H54 (cell line): ENCODE measurements around the gene RPS6KA4.

Experiments used
- DNase-seq: peaks from one replicate; pipeline ENCODE4 v3.0.0; 2011; ENCODE audit warnings: low spot score, mixed read lengths; ENCODE audit not compliant: insufficient read length
- FAIRE-seq: peaks from 3 replicates; lab custom pipeline; 2011; peaks lifted over from hg19 to GRCh38; lab: Jason Lieb, UNC
- POLR2A ChIP-seq: IDR thresholded peaks from 2 replicates; pipeline ENCODE4 v1.6.1; 2011; ENCODE audit warnings: low read depth, mild to moderate bottlenecking, low read length

RPS6KA4 gene

DNA sequence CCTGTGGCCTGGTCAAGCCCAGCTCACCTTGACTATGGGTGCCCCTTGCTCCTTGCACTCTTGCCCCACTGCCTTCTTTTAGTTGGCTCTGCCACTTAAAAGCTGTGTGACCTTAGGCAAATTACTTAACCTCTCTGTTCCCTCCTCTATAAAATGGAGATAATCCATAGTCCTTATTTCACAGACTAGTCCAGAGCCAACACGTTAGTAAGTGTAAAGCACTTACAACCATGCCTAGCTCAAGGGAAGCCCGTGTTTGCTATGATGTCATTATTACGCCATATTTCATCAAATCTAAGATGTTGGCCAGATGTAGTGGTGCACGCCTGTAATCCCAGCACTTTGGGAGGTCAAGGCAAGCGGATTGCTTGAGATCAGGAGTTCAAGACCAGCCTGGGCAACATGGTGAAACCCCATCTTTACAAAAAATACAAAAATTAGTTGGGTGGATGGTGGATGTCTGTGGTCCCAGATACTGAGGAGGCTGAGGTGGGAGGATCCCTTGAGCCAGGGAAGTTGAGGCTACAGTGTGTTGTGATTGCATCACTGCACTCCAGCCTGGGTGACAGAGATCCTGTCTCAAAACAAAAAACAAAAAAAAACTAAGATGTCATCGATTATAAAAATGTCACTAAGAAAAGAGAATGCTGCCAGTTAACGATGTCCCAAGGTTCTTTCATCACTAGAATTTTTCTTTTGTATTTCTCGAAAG, 21.3 kb upstream of the RPS6KA4 start:
- TF ChIP-seq POLR2A, result no peak
- DNase-seq, result no peak

DNA sequence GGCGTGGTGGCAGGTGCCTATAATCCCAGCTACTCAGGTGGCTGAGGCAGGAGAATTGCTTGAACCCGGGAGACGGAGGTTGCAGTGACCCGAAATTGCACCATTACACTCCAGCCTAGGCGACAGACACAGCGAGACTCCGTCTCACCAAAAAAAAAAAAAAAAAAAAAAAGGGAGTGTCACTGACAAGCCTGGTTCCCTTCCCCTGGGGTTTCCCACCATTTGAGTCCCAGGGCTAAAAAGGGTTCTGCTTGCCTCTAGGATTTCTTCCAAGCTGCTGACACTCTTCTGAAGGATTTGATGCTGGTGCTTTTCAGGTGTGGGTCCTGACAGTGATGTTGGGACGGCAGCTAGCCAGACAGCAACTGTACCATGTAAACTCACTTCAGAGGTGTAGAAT, 20.2 kb upstream of the RPS6KA4 start:
- no peak for DNase-seq
- no peak for TF ChIP-seq POLR2A
- no peak for FAIRE-seq

More for the DNA sequence above, 21.3 kb upstream of the RPS6KA4 start:
- no peak for FAIRE-seq

DNA sequence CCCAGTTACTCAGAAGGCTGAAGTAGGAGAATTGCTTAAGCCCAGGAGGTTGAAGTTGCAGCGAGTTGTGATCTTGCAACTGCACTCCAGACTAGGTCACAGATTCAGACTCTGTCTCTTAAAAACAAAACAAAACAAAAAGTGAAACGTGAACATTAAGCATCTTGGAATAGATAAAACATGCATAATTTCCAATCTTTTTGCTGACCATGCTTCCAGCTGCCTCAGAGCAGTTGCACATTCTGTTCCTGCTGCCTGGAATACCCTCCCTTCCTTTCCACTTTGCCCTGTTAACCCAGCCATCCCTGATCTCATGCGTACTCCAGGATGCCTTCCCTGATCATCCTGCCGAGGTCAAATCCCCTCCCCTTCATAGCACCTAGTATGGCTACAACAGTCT, 19.7 kb upstream of the RPS6KA4 start:
- FAIRE-seq (no peak), DNase-seq (no peak)
- no peak for TF ChIP-seq POLR2A

DNA sequence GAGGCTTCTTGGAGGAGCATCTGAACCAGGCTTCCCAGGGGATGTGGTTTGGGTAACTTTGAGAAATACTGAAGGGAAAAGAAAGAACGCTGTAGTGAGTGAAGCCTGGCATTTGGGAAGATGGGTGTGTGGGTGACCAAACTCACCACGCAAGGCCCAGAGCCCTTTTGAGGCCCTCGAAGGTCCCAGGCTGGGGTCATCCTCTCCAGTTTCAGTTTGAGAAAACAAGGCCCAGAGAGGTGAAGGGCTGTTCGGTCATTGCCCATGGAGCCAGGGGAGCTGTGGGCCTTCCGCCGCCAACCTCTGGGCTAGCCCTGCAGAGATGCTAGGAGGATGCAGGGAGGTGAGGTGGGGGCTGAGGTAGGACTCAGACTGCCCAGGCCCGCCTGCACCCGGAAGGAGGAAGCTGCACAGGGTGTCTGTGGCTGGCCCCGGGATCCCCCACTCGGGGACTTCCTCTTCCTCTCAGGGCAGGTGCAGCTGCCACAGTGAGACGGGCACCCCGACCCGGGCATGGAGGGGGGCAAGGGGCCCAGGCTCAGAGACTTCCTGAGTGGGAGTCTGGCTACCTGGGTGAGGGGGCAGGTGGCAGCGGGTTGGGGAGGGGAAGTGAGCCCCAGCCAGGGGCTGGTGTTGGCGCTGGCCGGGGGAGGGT, 19.1 kb upstream of the RPS6KA4 start, which contains the start of gene CCDC88B:
CCDC88B (plus strand) TSS at position 451 of the 655 bp plus-strand sequence; CDS start at position 514, 63 bp downstream.
- DNase-seq (no peak), FAIRE-seq (no peak)
- TF ChIP-seq POLR2A, result no peak

DNA sequence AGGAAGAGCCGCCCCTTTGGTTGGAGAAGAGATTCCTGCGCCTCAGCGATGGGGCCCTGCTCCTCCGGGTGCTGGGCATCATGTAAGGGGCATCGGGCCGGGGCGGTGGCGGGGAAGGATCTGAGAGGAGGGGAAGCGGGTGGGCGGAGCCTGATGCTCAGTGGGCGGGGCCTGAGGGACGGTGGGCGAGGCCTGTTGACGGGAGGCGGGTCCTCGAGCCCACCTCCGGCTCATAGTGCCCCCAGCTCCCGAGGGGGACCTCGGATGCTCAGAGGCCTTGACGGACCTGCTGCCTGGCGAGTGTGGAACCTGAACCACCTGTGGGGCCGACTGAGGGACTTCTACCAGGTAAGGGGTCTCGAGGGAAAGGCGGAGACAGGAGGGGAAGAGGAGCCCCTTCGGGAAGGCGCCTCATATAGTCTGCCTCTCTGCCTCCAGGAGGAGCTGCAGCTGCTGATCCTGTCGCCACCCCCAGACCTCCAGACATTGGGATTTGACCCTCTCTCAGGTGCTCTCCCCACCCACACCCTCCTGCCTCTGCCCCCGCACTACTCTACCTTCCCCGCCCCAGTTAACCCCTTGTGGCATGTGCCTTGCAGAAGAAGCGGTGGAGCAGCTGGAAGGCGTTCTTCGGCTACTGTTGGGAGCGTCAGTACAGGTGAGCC, 18.2 kb upstream of the RPS6KA4 start:
- no peak for TF ChIP-seq POLR2A
- FAIRE-seq (no peak), DNase-seq (no peak)

DNA sequence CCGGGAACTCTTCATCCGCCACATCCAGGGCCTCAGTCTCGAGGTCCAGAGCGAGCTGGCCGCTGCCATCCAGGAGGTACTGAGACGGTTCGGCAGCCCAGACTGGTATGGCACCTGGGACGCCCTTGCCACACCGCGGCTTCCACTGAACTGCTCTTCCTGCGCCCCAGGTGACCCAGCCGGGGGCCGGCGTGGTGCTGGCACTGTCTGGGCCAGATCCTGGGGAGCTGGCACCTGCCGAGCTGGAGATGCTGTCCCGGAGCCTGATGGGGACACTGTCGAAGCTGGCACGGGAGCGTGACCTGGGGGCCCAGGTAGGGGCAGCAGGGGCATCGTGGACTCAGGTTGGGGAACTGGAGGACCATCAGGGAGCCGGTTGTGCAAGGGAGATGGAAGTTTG, 17.5 kb upstream of the RPS6KA4 start:
- FAIRE-seq (no peak), DNase-seq (no peak)
- TF ChIP-seq POLR2A, result no peak

DNA sequence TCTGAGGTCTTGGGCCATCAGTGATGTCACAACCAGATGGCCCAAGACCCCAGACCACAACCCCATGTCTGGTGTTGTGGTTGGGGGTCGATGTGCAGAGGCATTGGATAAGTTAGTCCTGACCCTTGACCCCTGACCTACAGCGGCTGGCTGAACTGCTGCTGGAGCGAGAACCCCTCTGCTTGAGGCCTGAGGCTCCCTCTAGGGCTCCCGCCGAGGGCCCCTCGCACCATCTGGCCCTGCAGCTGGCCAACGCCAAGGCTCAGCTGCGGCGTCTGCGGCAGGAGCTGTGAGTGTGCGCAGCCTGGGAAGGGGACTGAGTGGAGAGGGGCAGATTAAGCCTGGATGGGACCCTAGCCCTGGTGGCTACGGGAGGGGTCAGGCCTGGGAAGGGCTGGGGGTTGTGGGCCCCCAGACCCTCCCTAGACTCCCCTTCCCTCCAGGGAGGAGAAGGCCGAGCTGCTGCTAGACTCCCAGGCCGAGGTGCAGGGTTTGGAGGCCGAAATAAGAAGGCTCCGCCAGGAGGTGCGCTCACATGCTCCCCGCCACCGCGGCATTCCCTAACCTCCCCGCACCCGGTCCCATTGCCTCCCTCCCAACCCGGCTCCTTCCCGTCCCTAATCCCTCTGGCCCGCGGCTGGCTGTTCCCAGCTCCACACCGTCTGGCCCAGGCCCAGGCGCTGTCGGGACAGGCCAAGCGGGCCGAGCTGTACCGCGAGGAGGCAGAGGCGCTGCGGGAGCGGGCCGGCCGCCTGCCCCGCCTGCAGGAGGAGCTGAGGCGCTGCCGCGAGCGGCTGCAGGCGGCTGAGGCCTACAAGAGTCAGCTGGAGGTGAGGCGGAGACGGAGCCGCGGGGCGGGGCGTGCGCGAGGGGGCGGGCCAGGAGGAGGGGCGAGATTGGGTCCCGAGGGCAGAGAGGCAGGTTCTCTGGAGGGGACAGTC, 16.8 kb upstream of the RPS6KA4 start:
- TF ChIP-seq POLR2A, result peak; percentile 74
- peak; percentile 90 for DNase-seq
- no peak for FAIRE-seq

DNA sequence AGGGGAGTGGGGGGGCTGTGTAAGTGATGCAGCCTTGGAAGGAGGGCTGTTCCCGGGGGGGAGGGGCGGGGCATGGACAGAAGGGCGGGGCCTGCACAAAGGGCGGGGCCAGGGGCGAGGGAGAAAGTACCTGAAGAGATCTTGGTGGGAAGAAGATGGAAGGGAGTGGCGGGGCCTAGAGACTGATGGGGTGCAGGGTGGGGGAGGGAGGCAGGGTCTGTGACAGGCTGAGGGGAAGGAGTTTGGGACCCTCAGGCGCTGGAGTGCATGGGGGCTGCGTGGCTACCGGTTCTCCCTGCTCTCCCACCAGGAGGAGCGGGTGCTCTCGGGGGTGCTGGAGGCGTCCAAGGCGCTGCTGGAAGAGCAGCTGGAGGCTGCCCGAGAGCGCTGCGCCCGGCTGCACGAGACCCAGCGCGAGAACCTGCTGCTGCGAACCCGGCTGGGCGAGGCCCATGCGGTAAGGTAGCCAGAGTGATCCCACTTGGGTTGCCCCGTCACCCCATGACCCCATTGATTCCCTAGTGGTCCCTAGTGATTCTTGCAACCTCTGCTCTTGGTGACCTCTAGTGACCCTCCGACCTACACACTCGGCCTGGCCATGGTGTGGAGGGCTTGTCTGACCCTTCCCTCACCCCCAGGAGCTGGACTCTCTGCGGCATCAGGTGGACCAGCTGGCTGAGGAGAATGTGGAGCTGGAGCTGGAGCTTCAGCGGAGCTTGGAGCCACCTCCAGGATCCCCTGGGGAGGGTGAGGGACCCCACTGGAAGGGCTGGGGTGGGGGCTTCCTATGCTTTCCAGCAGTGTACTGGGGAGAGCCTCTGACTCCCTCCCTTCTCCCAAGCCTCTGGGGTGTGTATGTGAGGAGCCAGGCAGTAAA, 15.9 kb upstream of the RPS6KA4 start:
- TF ChIP-seq POLR2A, result no peak
- DNase-seq (no peak), FAIRE-seq (no peak)

DNA sequence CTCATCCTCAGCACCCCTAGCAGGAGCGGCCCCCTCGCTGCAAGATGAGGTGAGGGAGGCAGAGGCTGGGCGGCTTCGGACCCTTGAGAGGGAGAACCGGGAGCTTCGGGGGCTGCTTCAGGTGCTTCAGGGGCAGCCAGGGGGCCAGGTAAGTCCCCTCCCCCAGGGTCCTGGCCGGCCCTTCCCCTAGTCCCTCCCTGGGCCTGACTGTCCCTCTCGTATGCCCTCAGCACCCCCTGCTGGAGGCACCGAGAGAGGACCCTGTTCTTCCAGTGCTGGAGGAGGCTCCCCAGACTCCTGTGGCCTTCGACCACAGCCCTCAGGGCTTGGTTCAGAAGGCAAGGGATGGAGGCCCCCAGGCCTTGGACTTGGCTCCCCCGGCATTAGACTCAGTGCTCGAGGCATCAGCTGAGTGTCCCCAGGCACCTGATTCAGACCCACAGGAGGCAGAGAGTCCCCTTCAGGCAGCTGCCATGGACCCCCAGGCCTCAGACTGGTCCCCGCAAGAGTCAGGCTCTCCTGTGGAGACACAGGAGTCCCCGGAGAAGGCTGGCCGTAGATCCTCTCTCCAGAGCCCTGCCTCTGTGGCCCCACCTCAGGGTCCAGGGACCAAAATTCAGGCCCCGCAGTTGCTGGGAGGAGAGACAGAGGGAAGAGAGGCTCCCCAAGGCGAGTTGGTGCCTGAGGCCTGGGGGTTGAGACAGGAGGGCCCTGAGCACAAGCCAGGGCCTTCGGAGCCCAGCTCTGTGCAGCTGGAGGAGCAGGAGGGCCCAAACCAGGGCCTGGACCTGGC, 15.0 kb upstream of the RPS6KA4 start:
- DNase-seq, result no peak
- TF ChIP-seq POLR2A, result no peak
- FAIRE-seq, result no peak

DNA sequence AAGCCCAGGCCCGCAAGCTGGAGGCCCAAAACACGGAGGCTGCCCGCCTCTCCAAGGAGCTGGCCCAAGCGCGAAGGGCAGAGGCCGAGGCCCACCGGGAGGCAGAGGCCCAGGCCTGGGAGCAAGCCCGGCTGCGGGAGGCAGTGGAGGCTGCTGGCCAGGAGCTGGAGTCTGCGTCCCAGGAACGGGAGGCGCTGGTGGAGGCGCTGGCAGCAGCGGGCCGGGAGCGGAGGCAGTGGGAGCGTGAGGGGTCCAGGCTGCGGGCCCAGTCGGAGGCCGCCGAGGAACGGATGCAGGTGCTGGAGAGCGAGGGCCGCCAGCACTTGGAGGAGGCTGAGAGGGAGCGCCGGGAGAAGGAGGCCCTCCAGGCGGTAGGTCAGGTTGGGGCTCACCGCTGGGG, 14.2 kb upstream of the RPS6KA4 start:
- no peak for TF ChIP-seq POLR2A
- FAIRE-seq (no peak), DNase-seq (no peak)

DNA sequence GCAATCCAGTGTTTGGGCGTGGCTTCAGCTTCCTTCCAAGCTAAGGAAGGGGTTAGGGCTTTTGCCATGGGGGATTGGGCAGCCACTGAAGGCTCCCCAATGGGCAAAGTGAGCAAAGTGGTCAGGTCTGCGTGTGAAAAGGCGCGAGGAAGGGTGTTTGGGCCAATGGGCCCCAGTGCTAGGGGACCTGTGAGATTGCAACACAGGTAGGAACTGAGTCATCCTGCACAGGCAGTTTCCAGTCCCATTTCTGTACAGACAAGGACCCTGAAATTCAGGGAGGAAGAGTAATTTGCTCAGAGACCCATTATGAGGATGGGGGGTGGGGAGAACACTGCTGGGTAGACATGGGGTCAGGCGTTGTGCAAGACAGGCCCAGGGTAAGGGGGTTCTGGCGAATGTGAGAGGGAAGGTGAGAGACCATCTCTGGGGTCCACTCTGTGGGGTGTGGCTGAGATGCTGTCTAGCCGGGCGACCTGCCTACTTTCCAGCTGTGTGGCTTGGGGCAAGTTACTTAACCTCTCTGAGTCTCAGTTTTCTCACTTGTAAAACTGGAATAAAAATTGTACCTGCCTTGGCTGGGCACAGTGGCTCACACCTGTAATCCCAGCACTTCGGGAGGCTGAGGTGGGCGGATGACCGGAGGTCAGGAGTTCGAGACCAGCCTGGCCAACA, 11.6 kb upstream of the RPS6KA4 start:
- no peak for TF ChIP-seq POLR2A
- no peak for DNase-seq
- FAIRE-seq, result no peak

DNA sequence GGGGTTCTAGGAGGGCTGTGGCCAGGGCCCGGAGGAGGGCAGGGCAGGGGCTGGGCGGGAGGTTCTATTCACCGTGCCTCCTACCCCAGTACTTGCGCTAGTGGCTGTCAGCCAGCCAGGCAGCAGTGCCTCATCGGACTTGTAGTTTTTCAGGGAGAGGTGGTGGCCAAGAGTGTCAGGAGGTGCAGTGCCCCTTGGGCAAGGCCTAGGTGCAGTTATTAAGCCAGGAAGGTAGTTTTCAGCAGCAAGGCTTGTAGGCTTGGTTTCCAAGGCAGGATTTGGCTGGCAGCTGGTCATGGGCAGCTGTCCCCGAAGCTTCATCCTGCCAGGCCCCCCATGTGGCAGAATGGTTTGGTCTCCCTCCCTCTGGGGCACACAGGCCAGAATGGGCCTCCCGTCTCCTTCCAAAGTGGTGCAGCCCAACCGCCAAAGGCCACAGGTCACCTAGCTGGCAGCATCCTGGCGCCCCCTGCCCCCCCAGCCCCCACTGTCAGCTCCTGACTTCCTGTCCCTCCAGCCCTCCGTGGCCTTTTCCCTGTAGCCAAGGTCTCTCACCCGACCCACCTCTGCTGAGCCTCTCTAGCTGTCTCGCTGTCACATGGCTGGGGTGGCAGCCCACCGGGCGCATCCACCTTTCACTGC, 10.5 kb upstream of the RPS6KA4 start:
- no peak for TF ChIP-seq POLR2A
- DNase-seq, result no peak

More for the DNA sequence above, 10.5 kb upstream of the RPS6KA4 start:
- no peak for FAIRE-seq
